H1 (cell line): ENCODE data around the gene CTNNBL1. TPM values are rescaled to one million over a fixed set of nuclear protein-coding genes. Genes with fewer than 3 reads are reported as not detected.

Experiments used
- CTCF ChIA-PET: fragments of 300-600 bp; sonication (Branson Sonifier 250); formaldehyde crosslinking; loops from one replicate; lab custom pipeline; 2021; ENCODE audit not compliant: partially characterized antibody; lab: Charles Lee
- POLR2A ChIA-PET: fragments of 300-600 bp; sonication (Branson Sonifier 250); formaldehyde crosslinking; loops from one replicate; lab custom pipeline; 2021; ENCODE audit warnings: inconsistent platforms; ENCODE audit not compliant: partially characterized antibody; lab: Charles Lee
- DNase-seq, 2 experiments: peaks; one replicate each; pipeline versions ENCODE4 v3.0.0 to v3.0.0-alpha.2; 2010 to 2022; ENCODE audit warnings: low spot score in 2 of 2, low read depth in 1 of 2, mixed read lengths in 1 of 2
- FAIRE-seq: peaks from 2 replicates; lab custom pipeline; 2011; peaks lifted over from hg19 to GRCh38; lab: Jason Lieb, UNC
- H2AFZ ChIP-seq: 2 replicates; pipeline ENCODE4 v1.8.1; 2012; ENCODE audit warnings: low read length, inconsistent platforms
- H2AK5ac ChIP-seq: 2 replicates; pipeline ENCODE4 v1.6.1; 2013; ENCODE audit warnings: low read depth, low read length
- H2BK120ac ChIP-seq: replicated peaks from 2 replicates; pipeline ENCODE3; 2013; ENCODE audit warnings: low read depth, low read length, inconsistent platforms
- H2BK12ac ChIP-seq: 2 replicates; pipeline ENCODE4 v1.6.1; 2013; ENCODE audit warnings: low read depth, low read length
- H2BK15ac ChIP-seq: 2 replicates; pipeline ENCODE4 v1.6.1; 2013; ENCODE audit warnings: low read length
- H2BK20ac ChIP-seq: 2 replicates; pipeline ENCODE4 v1.6.1; 2013; ENCODE audit warnings: low read length
- H2BK5ac ChIP-seq: 2 replicates; pipeline ENCODE4 v1.6.1; 2013; ENCODE audit warnings: low read depth, low read length
- H3K14ac ChIP-seq: 2 replicates; pipeline ENCODE4 v1.6.1; 2013; ENCODE audit warnings: inconsistent platforms; ENCODE audit not compliant: insufficient read length
- H3K18ac ChIP-seq: 2 replicates; pipeline ENCODE4 v1.6.1; 2013; ENCODE audit warnings: low read length; ENCODE audit errors: extremely low read depth
- H3K23ac ChIP-seq: 2 replicates; pipeline ENCODE4 v1.6.1; 2013; ENCODE audit warnings: inconsistent platforms; ENCODE audit not compliant: insufficient read length
- H3K23me2 ChIP-seq: 2 replicates; pipeline ENCODE4 v1.6.1; 2013; ENCODE audit warnings: low read depth, low read length
- H3K27ac ChIP-seq: 2 replicates; pipeline ENCODE4 v1.6.1; 2011; ENCODE audit warnings: low read depth, low read length, inconsistent platforms
- H3K27me3 ChIP-seq, 4 experiments: replicated peaks in 1 of 4; 1 replicate in 1 of 4; 2 replicates in 3 of 4; pipeline versions ENCODE4 v1.6.1 to v1.8.1; 2011 to 2013; ENCODE audit warnings: low read length in 3 of 4, mild to moderate bottlenecking in 3 of 4, inconsistent platforms in 2 of 4, mixed read lengths in 2 of 4, moderate library complexity in 1 of 4; ENCODE audit not compliant: control insufficient read depth in 3 of 4, insufficient read depth in 3 of 4; ENCODE audit errors: extremely low read depth in 1 of 4
- H3K36me3 ChIP-seq, 4 experiments: 2 replicates each; pipeline versions ENCODE4 v1.6.1 to v1.8.1; 2011 to 2013; ENCODE audit warnings: mild to moderate bottlenecking in 4 of 4, low read length in 3 of 4, moderate library complexity in 2 of 4, control low read depth in 1 of 4, inconsistent platforms in 1 of 4; ENCODE audit not compliant: insufficient read depth in 4 of 4, control insufficient read depth in 2 of 4
- H3K4ac ChIP-seq: replicated peaks from 2 replicates; pipeline ENCODE3; 2013; ENCODE audit warnings: low read length, low read depth, mixed read lengths, inconsistent platforms; ENCODE audit not compliant: insufficient read length
- H3K4me1 ChIP-seq, 4 experiments: replicated peaks in 1 of 4; 1 replicate in 1 of 4; 2 replicates in 3 of 4; pipeline versions ENCODE4 v1.6.1 to v1.8.1; 2011 to 2013; ENCODE audit warnings: low read length in 3 of 4, inconsistent platforms in 2 of 4, mixed read lengths in 1 of 4; ENCODE audit not compliant: insufficient read depth in 4 of 4, control insufficient read depth in 3 of 4
- H3K4me2 ChIP-seq, 2 experiments: 2 replicates each; pipeline versions ENCODE4 v1.6.1 to v1.8.1; 2011 to 2013; ENCODE audit warnings: low read depth in 2 of 2, low read length in 2 of 2, control low read depth in 1 of 2, inconsistent platforms in 1 of 2, mild to moderate bottlenecking in 1 of 2; ENCODE audit not compliant: insufficient read depth in 1 of 2
- H3K4me3 ChIP-seq, 4 experiments: fragments of 200-600, 300-600 bp in 1 of 4; sonication (generic), shearing (Covaris generic), sonication (Bioruptor Twin) in 1 of 4; 2 replicates each; pipeline versions ENCODE4 v1.5.1 to v1.8.1; 2011 to 2016; ENCODE audit warnings: low read length in 4 of 4, low read depth in 3 of 4, control low read depth in 2 of 4, inconsistent platforms in 2 of 4, mild to moderate bottlenecking in 2 of 4, mixed read lengths in 1 of 4, moderate library complexity in 1 of 4; ENCODE audit not compliant: insufficient read depth in 2 of 4; ENCODE audit errors: extremely low read depth in 1 of 4
- H3K56ac ChIP-seq: replicated peaks from 2 replicates; pipeline ENCODE3; 2013; ENCODE audit warnings: low read depth, mild to moderate bottlenecking, mixed read lengths, low read length, inconsistent platforms; ENCODE audit not compliant: insufficient read length
- H3K79me1 ChIP-seq: 2 replicates; pipeline ENCODE4 v1.6.1; 2013; ENCODE audit warnings: low read depth, low read length, control low read depth
- H3K79me2 ChIP-seq, 2 experiments: 2 replicates each; pipeline versions ENCODE4 v1.6.1 to v1.8.1; 2012 to 2013; ENCODE audit warnings: low read length in 2 of 2, mild to moderate bottlenecking in 2 of 2, inconsistent platforms in 1 of 2; ENCODE audit not compliant: insufficient read depth in 2 of 2, control insufficient read depth in 1 of 2
- H3K9ac ChIP-seq, 4 experiments: replicated peaks in 1 of 4; 1 replicate in 1 of 4; 2 replicates in 3 of 4; pipeline versions ENCODE4 v1.6.1 to v1.8.1; 2011 to 2013; ENCODE audit warnings: low read depth in 3 of 4, low read length in 3 of 4, control low read depth in 2 of 4, mild to moderate bottlenecking in 2 of 4, moderate library complexity in 2 of 4, inconsistent platforms in 1 of 4; ENCODE audit errors: extremely low read depth in 1 of 4
- H3K9me3 ChIP-seq, 2 experiments: 2 replicates each; pipeline versions ENCODE4 v1.6.1 to v1.8.1; 2012 to 2013; ENCODE audit warnings: mild to moderate bottlenecking in 2 of 2, moderate library complexity in 2 of 2, control low read depth in 1 of 2, inconsistent platforms in 1 of 2, low read depth in 1 of 2, low read length in 1 of 2, mixed read lengths in 1 of 2; ENCODE audit not compliant: insufficient read depth in 2 of 2
- H4K20me1 ChIP-seq, 2 experiments: replicated peaks in 1 of 2; 2 replicates each; pipeline versions ENCODE3 to v1.8.1; 2011 to 2013; ENCODE audit warnings: inconsistent platforms in 2 of 2, low read length in 2 of 2, mild to moderate bottlenecking in 1 of 2; ENCODE audit not compliant: insufficient read depth in 2 of 2, control insufficient read depth in 1 of 2
- H4K5ac ChIP-seq: 2 replicates; pipeline ENCODE4 v1.6.1; 2013; ENCODE audit warnings: low read length, low read depth, mixed read lengths, inconsistent platforms; ENCODE audit not compliant: insufficient read length
- H4K8ac ChIP-seq: 2 replicates; pipeline ENCODE4 v1.8.0; 2013; ENCODE audit warnings: mild to moderate bottlenecking, moderate library complexity, low read length, inconsistent platforms; ENCODE audit not compliant: insufficient read depth; ENCODE audit errors: extremely low read depth
- H4K91ac ChIP-seq: replicated peaks from 2 replicates; pipeline ENCODE3; 2013; ENCODE audit warnings: low read length, mixed read lengths, inconsistent platforms; ENCODE audit not compliant: insufficient read length
- KDM1A ChIP-seq: fragments of 200-600, 300-600 bp; sonication (generic); IDR thresholded peaks from 2 replicates; pipeline ENCODE4 v1.7.1; 2016; ENCODE audit warnings: mild to moderate bottlenecking, low read length, borderline replicate concordance
- PHF8 ChIP-seq: fragments of 200-600 bp; sonication (generic); conservative IDR thresholded peaks from 2 replicates; pipeline ENCODE4 v1.7.1; 2012; ENCODE audit warnings: low read depth, mild to moderate bottlenecking, inconsistent platforms, low read length, moderate library complexity
- WGBS, 2 experiments: shearing (Covaris generic) in 1 of 2; methylation state at CpG; one replicate each; pipeline versions ENCODE4 v1.1.6 to v1.1.7; 2013 to 2015; ENCODE audit warnings: low lambda C conversion rate in 2 of 2, mixed read lengths in 2 of 2, inconsistent platforms in 1 of 2, low coverage in 1 of 2, missing lambda C conversion rate in 1 of 2; ENCODE audit not compliant: insufficient replicate concordance in 2 of 2, insufficient coverage in 1 of 2, insufficient read length in 1 of 2; ENCODE audit errors: extremely low coverage in 1 of 2, missing lambda C conversion rate in 1 of 2; 5-methylcytosine and 5-hydroxymethylcytosine counted together
- polyA plus RNA-seq, 7 experiments: library from polyadenylated mRNA; depleted of rRNA in 3 of 7; stranded (reverse) in 5 of 7; unstranded in 2 of 7; fragments of >200 nt in 5 of 7; fragments of 200-250 nt in 2 of 7; gene quantifications; 1 replicate in 5 of 7; 2 replicates in 1 of 7; 4 replicates in 1 of 7; pipeline versions ENCODE4 v1.2.1 to v1.2.3, GENCODE V29; 2011 to 2013; ENCODE audit warnings: missing spikeins in 2 of 7, mixed read lengths in 2 of 7
- total RNA-seq: library from RNA; stranded (reverse); fragmentation: NEBNext Ultra II Directional; extraction: Animal tissue kit (Norgen Biotek cat#: 25700); gene quantifications from 2 replicates; pipeline ENCODE4 v1.2.1, GENCODE V29; 2021

CTNNBL1 gene
- total and polyA plus RNA-seq, 2 of the 8 experiments (the other 6 are each of a cell fraction or from before 2014, with no cell fraction given), result 19.6 to 81.6 TPM

GRCh38 chr20:37873884-37874283, 180.1 kb downstream of the CTNNBL1 start:
- no peak overlapping the region for H3K27ac ChIP-seq
- no peak for DNase-seq
- no peak for FAIRE-seq
- no peak overlapping the region for H2BK12ac ChIP-seq
- H3K9me3 ChIP-seq, result no peaks in the 10 kb centered on the region
- H3K4ac ChIP-seq, result no peak overlapping the region
- no peak overlapping the region for H3K56ac ChIP-seq
- no peak overlapping the region for H4K91ac ChIP-seq
- no peak overlapping the region for H2BK20ac ChIP-seq
- no peak overlapping the region for H2AK5ac ChIP-seq
- POLR2A ChIA-PET, result no interaction called here
- no peak for TF ChIP-seq KDM1A
- no peak for TF ChIP-seq PHF8
- no peaks in the 10 kb centered on the region for H3K27me3 ChIP-seq
- WGBS, 2 experiments, result 95% methylated on average over 11 of the region's 11 CpGs; no CpG with 5 or more reads in 1 of the 2 experiments
- no peak overlapping the region for H4K5ac ChIP-seq
- H2BK15ac ChIP-seq, result no peak overlapping the region
- H3K23me2 ChIP-seq, result no peaks in the 10 kb centered on the region
- no peaks in the 10 kb centered on the region; a peak in 3 of 8 replicates for H3K36me3 ChIP-seq
- H3K4me3 ChIP-seq, result no peak overlapping the region
- H2AFZ ChIP-seq, result no peak overlapping the region
- no peak overlapping the region; the same call in 1 of the 2 replicates for H4K8ac ChIP-seq
- H3K23ac ChIP-seq, result no peak overlapping the region
- H3K4me2 ChIP-seq, result no peak overlapping the region
- H2BK5ac ChIP-seq, result no peak overlapping the region
- H2BK120ac ChIP-seq, result no peak overlapping the region
- CTCF ChIA-PET, result interaction anchor here (0.8 to 1.3 kb wide), 3 partner anchors 16 to 310 kb away, joined by 3 to 4 read pairs (median 3); no protein-coding TSS in a partner anchor
- peaks cover 2 to 8% (median 4%) of the 10 kb centered on the region in 4 experiments for H3K4me1 ChIP-seq
- H3K79me1 ChIP-seq, result no peaks in the 10 kb centered on the region
- no peak overlapping the region for H3K18ac ChIP-seq
- no peaks in the 10 kb centered on the region for H4K20me1 ChIP-seq
- H3K79me2 ChIP-seq, result no peaks in the 10 kb centered on the region
- H3K14ac ChIP-seq, result no peak overlapping the region
- no peak overlapping the region for H3K9ac ChIP-seq
